ENCODE results near the gene RALGPS1.

RALGPS1 gene

GRCh38 chr9:126980231-126980630 is 65.6 kb downstream of the RALGPS1 start:
- TF ChIP-seq, protein P1, sequence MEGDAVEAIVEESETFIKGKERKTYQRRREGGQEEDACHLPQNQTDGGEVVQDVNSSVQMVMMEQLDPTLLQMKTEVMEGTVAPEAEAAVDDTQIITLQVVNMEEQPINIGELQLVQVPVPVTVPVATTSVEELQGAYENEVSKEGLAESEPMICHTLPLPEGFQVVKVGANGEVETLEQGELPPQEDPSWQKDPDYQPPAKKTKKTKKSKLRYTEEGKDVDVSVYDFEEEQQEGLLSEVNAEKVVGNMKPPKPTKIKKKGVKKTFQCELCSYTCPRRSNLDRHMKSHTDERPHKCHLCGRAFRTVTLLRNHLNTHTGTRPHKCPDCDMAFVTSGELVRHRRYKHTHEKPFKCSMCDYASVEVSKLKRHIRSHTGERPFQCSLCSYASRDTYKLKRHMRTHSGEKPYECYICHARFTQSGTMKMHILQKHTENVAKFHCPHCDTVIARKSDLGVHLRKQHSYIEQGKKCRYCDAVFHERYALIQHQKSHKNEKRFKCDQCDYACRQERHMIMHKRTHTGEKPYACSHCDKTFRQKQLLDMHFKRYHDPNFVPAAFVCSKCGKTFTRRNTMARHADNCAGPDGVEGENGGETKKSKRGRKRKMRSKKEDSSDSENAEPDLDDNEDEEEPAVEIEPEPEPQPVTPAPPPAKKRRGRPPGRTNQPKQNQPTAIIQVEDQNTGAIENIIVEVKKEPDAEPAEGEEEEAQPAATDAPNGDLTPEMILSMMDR (conservative IDR thresholded peaks at IDR 0.05) = no peak
- TF ChIP-seq ZFX (IDR thresholded peaks at IDR 0.05) = no peak
- no peak overlapping the region for H3K27ac ChIP-seq

DNA sequence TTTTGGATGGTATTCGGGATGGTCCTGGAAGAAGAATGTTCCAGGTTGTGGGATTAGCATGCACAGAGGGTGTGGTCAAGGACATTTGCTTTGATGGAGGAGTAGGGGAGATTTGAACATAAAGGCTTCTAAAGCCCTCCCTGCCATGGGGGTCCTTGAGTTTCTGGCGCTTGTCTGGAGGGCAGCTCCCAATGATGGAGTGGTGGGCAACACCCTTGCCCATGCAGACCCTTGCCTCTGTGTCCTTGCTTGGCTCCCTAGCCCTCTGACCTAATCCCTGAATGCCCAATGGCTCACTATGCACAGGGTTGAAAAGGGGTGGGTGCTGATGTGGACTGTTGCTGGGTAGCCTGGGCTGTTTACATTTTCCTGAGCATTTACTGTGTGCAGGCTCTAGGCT is 66.6 kb downstream of the RALGPS1 start:
- TF ChIP-seq, protein P1 (conservative IDR thresholded peaks at IDR 0.05) = no peak
- no peak for TF ChIP-seq ZFX (IDR thresholded peaks at IDR 0.05)
- H3K27ac ChIP-seq = no peak overlapping the region

DNA sequence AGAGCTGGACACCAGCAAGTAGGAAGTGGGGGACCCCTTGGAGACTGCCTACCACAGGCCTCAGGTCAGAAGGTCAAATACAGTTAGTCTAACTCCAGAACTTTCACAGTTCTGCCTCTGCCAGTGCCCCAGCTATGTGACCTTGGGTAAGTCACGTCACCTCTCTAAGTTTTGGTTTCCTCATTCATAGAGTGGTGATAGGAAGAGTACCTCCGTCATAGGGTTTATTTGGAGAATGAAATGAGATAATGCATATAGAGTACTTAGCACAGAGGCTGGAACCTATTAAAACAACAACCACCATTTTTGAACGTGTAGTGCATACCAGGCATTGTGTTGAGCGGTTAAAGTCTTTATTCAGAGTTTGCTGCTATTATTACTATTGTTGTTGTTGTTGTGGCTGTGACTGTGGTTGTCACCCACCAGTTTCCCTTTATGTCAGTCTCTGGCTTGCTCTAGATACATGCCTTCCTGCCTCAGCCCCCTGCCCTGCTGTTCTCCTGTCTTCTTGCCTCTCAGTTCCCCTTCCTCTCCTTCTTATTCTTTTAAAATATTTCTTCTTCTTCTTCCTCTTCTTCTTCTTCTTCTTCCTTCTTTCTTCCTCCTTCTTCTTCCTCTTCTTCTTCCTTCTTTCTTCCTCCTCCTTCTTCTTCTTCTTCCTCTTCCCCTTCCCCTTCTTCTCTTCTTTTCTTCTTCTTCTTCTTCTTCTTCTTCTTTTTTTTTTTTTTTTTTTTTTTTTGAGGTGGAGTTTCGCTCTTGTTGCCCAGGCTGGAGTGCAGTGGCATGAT is 67.8 kb downstream of the RALGPS1 start:
- no peak overlapping the region for H3K27ac ChIP-seq
- TF ChIP-seq, protein P1 (conservative IDR thresholded peaks at IDR 0.05) = no peak
- TF ChIP-seq ZFX (IDR thresholded peaks at IDR 0.05) = no peak

DNA sequence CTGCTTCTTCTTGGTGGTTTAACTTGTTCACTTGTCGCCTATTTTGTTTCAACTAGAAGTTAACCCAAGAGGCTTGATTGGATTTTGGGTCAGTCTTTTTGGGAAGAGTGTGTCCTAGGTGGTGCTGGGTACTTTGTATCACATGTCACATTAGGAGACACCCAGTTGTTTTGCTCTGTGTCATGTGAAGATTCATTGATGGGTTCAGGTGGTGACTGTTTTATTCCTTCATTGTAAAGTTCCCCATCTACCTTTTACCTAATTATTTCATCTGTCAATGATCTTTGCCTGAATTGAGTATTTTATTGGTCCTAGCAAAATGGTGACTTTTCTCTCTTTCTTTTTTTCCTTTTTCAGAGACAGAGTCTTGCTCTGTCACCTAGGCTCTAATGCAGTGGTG is 69.2 kb downstream of the RALGPS1 start:
- no peak overlapping the region for H3K27ac ChIP-seq
- TF ChIP-seq, protein P1 (conservative IDR thresholded peaks at IDR 0.05) = no peak
- no peak for TF ChIP-seq ZFX (IDR thresholded peaks at IDR 0.05)

- H3K27ac ChIP-seq = peak overlapping the region; percentile 27; the same call in 1 of the 2 replicates
- TF ChIP-seq, protein P1 (conservative IDR thresholded peaks at IDR 0.05) = no peak
- no peak for TF ChIP-seq ZFX (IDR thresholded peaks at IDR 0.05)
Observed at GRCh38 chr9:126984969-126985368, 70.4 kb downstream of the RALGPS1 start.

GRCh38 chr9:126985870-126986498 is 71.4 kb downstream of the RALGPS1 start:
- H3K27ac ChIP-seq = peak overlapping the region; percentile 57
- TF ChIP-seq, protein P1 (conservative IDR thresholded peaks at IDR 0.05) = no peak
- TF ChIP-seq ZFX (IDR thresholded peaks at IDR 0.05) = no peak

DNA sequence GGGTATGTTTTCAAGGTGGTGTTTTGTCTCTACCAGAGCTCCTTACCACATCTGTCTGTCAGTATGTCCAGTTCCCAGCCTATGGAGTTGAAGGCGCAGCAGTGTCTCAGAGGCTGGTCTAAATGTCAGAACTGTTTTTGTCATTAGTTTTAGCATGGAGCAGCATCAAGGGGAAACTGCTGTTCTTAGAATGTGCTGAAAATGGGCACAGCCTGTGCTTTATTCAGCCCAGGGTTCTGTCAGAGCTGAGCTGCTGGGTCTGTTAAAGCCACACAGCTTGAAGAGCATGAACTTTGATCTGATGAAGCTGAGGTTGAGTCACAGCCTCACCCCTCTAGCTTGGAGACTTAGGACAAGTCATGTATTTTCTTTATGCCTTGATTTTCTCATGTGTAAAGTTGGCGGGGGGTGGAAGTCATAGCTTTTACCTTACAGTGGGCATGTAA is 71.9 kb downstream of the RALGPS1 start:
- no peak for TF ChIP-seq ZFX (IDR thresholded peaks at IDR 0.05)
- H3K27ac ChIP-seq = peak overlapping the region; percentile 57
